Amniotic stem cell (primary cell): ENCODE results near the gene PPA1.
"Not testable (repeated sequence)": the region's sequence is repeated elsewhere in the genome, so short reads cannot be mapped to it uniquely, and the experiment has no call there.

Experiments used
- DNase-seq: peaks from one replicate; lab custom pipeline; 2025; lab: John Stamatoyannopoulos, UW

The PPA1 gene

DNA sequence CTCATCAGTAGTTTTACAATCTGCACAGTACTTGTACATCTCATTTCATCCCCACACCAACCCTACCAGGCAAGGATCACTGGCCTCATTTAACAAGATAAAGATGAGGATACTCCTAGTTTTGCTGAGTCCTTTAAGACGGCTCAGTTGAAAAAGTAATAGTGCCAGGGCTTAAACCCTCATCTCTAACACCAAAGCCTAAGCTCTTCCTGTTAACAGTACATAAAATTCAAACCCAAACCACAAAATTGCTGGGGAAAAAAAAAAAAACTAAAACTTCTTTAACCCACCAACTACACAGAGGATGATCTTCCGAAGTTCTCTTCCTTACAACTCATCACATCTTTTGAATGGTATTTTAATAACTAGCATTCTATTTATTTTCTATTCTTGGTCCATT, 64.2 kb downstream of the PPA1 start:
- DNase-seq = no peak

DNA sequence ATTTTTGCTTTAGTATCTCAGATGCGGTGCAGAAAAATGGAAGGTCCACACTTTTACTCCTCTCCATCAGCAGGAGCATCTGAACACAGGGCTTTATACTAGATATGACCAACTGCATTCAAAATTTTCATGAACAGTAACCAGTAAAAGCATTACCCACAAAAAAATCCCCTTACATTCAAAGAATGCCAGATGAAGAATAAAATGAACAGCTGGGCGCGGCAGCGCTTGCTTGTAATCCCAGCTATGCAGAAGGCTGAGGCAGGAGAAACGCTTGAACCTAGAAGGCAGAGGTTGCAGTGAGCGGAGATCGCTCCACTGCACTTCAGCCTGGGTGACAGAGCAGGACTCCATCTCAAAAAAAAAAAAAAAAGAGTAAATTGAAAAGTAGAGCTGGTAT, 66.0 kb downstream of the PPA1 start:
- no peak for DNase-seq

DNA sequence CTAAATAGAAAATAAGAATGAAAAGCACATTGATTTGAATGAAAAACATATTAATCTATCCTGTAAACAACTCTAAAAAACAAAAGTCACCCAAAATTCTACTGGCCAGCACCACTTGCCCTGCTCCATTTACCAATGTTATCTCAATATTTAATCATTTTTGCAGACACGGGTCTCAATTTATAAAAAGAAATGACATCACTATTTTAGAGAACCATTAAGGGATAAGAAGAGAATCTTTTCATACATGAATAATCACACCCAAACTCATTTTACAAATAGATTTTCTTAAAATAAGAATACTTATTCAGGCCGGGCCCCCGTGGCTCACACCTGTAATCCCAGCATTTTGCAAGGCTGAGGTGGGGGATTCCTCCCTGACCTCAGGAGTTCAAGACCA, 66.8 kb downstream of the PPA1 start:
- DNase-seq = no peak

DNA sequence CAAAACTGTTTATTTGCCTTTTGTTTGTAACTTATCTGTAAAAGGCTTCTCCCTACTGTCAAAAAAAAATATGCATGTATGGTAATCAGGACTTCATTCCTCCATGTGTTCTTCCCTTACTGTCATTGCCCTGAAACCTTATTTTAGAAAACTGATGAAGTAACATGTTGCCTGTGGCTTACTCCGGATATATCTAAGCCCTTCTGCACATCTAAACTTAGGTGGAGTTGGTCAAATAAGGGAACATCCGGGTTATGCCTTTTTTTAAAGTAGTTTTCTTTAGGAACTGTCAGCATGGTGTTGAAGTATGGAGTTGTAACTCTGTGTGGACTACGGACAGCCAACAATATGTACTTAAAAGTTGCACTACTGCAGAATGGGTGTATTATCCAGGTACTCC, 69.1 kb downstream of the PPA1 start:
- no peak for DNase-seq

DNA sequence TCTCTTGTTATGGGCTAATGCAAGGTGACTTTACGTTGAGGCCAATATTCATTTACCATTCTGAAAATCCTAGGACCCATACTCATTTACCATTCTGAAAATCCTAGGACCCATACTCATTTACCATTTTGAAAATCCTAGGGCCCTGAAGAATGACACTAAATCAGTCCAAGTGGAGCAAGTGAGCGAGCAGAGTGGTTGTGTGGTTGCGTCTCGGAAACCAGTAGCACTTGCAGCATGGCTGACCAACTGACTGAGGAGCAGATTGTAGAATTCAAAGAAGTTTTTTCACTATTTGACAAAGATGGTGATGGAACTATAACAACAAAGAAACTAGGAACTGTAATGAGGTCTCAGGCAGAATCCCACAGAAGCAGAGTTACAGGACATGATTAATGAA, 69.8 kb downstream of the PPA1 start:
- DNase-seq = no peak

DNA sequence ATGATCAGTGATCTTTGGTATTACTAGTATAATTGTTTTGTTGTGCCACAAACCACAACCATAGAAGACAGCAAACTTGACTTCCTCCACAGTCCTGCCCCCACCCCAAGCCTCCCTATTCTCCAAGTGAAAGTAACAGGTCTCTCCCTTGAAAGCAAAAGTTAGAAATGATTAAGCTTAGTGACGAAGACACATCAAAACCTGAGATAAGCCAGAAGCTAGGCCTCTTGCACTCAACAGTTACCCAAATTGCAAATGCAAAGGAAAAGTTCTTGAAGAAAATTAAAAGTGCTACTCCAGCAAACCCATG, 70.4 kb downstream of the PPA1 start:
- no peak for DNase-seq

DNA sequence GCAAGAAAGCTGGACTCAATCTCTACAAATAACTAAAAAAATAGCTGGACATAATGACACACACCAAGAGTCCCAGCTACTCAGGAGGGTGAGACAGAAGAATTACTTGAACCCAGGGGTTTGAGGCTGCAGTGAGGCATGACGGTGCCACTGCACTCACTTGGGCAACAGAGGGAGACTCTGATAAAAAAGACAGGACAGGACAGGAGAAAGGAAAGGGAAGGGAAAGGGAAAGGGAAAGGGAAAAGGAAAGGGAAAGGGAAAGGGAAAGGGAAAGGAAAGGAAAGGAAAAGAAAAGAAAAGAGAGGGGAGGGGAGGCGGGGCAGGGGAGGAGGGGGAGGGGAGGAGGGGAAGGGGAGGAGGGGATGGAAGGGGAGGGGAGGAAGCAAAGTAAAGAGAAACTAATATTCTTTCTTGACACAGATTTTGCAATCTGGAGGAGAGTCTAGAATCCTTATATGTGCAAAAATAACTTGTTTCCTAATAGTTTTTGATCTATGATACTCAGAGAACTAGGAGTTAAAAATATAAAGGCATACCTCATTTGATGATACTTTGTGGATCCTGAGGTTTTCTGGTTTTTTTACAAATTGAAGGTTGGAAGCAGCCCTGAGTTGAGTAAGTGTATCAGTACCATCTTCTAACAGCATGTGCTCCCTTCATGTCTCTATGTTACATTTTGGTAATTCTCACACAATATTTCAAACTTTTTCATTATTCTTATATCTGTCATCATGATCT, 70.9 kb downstream of the PPA1 start:
- no peak for DNase-seq

DNA sequence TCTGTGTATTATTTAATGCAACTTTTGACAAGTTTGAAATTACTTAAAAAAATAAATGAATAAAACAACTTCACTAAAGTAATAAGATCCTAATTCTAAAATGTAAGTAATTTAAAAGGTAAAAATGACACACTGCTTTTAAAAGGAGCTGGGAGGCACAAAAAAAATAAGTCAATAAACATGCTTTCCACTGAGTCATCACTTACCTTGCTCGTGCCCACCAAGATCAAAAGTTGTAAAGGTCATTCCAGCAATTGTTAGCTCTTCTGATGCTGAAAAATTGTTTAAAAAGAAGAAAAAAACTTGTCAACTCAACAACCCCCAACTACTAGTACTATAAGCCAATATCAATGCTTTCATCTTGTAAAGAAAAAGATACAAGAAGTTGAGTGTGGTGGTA, 72.4 kb downstream of the PPA1 start:
- no peak for DNase-seq

DNA sequence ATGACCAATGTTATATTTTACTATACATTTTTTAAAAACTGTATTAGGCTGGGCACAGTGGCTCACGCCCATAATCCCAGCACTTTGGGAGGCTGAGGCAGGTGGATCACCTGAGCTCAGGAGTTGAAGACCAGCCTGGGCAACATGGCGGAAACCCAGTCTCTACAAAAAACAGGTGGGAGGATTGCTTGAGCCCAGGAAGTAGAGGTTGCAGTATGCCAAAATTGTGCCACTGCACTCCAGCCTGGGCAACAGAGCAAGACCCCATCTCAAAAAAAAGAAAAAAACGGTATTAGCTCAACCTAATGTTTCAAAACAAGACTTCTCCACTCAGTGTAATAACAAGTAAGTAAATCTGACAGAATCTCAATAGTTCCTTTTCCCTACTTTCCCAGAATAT, 73.9 kb downstream of the PPA1 start:
- DNase-seq = not testable (repeated sequence)

DNA sequence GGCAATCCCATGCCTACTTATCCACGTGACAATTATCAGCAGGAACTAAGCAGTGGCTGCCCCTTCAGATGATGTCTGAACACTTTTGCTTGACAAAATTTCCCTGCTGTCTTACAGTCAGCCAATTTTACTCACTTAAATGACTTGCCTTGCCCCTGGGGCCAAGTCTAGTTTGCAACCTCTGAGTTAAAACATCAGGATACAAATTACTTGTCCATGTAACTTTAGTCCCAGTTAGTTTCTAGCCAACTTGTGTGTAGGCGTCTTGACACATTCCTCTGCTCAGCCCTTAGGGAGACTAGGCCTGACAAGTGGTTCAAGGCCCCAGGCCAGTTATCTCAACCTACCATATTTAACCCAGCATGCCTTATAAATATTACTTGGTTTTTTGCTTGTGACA, 75.1 kb downstream of the PPA1 start:
- no peak for DNase-seq

DNA sequence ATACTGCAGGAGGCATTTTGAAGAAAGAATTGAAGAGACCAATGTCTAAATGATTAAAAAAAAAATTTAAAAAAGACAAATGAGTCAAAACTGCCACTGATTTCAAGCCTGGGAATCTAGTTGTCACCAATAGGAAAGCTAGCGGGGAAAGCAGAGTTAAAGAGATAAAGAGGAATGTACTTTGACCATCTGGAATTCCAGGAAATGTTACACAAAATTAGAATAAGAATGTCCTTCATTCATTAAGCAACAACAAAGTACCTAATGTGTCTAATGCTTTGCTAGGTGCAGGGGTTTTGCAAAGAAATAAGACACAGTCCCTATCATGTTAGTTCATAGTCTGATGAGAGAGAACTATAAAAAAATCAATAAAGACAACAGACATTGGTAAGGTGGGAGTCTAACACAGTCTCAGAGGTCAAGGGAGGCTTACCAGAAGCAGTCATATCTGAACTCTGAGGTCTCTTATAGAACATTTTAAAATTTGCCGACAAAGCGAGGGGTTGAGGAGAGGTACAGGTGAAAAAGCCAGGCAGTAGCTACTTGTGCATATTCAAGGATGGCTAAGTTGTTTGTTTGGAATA, 77.9 kb downstream of the PPA1 start:
- DNase-seq = no peak
